Activated T-cell treated with anti-CD3 and anti-CD28 coated beads for 24 hours (primary cell): ENCODE data around the gene LBHD1.
A peak's percentile ranks its signal among the peaks of the same experiment; 100 is the strongest.
"Not testable (repeated sequence)": the region's sequence is repeated elsewhere in the genome, so short reads cannot be mapped to it uniquely, and the experiment has no call there.

ENCODE experiments used
- DNase-seq: peaks from one replicate; pipeline ENCODE4 v3.0.0-alpha.2; 2020; ENCODE audit warnings: low read depth

Gene LBHD1

DNA sequence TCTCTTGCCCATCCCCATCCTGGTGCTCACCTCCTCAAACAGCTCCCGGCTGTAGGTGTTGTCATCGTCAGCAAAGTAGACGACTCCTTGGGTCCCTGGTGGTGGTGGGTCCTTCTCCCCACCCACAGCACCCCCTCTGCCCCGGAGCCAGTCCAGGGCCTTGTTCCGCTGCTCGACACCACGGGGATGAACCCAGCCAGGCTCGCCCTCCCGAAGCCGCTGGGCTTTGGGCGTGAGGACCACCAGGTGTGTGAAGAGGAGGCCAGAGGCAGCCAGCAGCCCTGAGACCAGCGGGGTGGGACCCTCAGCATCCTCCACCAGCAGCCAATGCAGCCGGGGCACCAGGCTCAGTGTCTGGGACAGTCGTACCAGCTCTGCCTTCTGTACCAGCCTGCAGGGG, 55.1 kb downstream of the LBHD1 start:
- not testable (repeated sequence) for DNase-seq

DNA sequence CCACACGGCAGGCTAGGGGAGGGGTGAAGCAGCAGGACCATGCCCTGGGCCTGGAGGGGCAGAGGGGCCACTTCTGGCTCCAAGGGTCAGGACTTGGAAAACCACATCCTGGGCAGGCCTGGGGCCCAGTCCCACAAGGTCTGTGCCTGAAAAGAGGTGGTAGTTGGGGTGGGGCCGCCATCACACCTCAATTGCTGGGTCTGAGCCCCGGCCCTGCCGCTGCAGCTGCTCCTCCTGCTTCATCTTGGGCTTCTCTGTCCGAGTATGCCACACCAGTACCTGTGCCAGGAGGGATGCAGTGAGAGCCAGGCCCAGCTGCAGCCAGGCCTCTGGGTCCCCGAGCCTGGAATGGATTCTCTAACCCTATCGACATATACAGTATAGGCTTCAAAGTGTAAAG, 56.5 kb downstream of the LBHD1 start:
- DNase-seq = no peak

DNA sequence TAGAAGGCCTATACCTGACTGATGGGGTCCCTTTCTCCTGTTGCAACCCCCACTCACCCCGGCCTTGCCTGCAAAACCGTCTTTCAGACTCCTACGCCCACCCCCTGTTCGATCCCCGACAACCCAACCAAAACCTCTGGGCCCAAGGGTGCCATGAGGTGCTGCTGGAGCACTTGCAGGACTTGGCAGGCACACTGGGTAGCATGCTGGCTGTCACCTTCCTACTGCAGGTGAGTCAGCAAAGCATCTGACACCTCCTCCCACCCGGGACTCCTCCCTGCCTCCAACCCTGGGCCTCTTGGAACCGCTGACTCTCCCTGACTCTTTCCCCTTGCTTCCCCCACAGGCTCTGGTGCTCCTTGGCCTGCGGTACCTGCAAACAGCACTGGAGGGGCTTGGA, 57.8 kb downstream of the LBHD1 start:
- DNase-seq = peak; percentile 55

DNA sequence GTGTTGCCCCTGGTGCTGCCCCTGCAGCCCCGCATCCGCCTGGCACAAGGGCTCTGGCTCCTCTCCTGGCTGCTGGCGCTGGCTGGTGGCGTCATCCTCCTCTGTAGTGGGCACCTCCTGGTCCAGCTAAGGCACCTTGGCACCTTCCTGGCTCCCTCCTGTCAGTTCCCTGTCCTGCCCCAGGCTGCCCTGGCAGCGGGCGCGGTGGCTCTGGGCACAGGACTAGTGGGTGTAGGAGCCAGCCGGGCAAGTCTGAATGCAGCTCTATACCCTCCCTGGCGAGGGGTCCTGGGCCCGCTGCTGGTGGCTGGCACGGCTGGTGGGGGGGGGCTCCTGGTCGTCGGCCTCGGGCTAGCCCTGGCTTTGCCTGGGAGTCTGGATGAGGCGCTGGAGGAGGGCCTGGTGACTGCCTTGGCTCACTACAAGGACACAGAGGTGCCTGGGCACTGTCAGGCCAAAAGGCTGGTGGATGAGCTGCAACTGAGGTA, 58.7 kb downstream of the LBHD1 start:
- DNase-seq = no peak
